NB4 (cell line): ENCODE data around the gene PAEP.

Source experiments
- DNase-seq: peaks from one replicate; pipeline ENCODE4 v3.0.0; 2010; ENCODE audit warnings: low read depth
- H3K4me3 ChIP-seq: one replicate; pipeline ENCODE4 v1.5.1; 2011; ENCODE audit warnings: mild to moderate bottlenecking, low read depth, low read length, moderate library complexity
- CTCF ChIP-seq: IDR thresholded peaks from one replicate; pipeline ENCODE4 v1.5.1; 2012; ENCODE audit warnings: low read depth, low read length
- MAX ChIP-seq: IDR thresholded peaks from 2 replicates; pipeline ENCODE4 v1.6.1; 2011; ENCODE audit warnings: low read depth, low read length
- MYC ChIP-seq: IDR thresholded peaks from 2 replicates; pipeline ENCODE4 v1.6.1; 2011; ENCODE audit warnings: low read depth, low read length
- POLR2A ChIP-seq: IDR thresholded peaks from 2 replicates; pipeline ENCODE4 v1.6.1; 2011; ENCODE audit warnings: mild to moderate bottlenecking; ENCODE audit not compliant: insufficient read length; ENCODE audit errors: extremely low read depth

PAEP gene

GRCh38 chr9:135565636-135566035, 4.1 kb downstream of the PAEP start:
- no peak for TF ChIP-seq CTCF
- no peak for DNase-seq
- H3K4me3 ChIP-seq: no peak overlapping the region

- TF ChIP-seq MAX (no peak), MYC (no peak), CTCF (no peak), POLR2A (no peak)
- no peak for DNase-seq
- H3K4me3 ChIP-seq: no peak overlapping the region
These were observed 5.0 kb downstream of the PAEP start for GRCh38 chr9:135566552-135566951.

- no peak for TF ChIP-seq CTCF
- no peak for TF ChIP-seq POLR2A
- TF ChIP-seq MYC: no peak
- TF ChIP-seq MAX: no peak
- no peak overlapping the region for H3K4me3 ChIP-seq
- DNase-seq: no peak
These were observed 5.8 kb downstream of the PAEP start for GRCh38 chr9:135567311-135567710.

- TF ChIP-seq MAX (no peak), MYC (no peak), CTCF (no peak), POLR2A (no peak)
- no peak for DNase-seq
- H3K4me3 ChIP-seq: no peak overlapping the region
These were observed 6.5 kb downstream of the PAEP start for GRCh38 chr9:135568026-135568425.

- H3K4me3 ChIP-seq: no peak overlapping the region
- no peak for DNase-seq
- TF ChIP-seq MYC: no peak
- TF ChIP-seq MAX: no peak
These were observed 8.9 kb downstream of the PAEP start for GRCh38 chr9:135570456-135570855.

GRCh38 chr9:135572233-135572632, 10.7 kb downstream of the PAEP start:
- no peak for TF ChIP-seq MAX
- TF ChIP-seq MYC: no peak
- TF ChIP-seq POLR2A: no peak
- no peak for TF ChIP-seq CTCF
- no peak overlapping the region for H3K4me3 ChIP-seq
- no peak for DNase-seq
